ENCODE data around the gene RALGDS.
A peak's percentile ranks its signal among the peaks of the same experiment; 100 is the strongest.

The RALGDS gene

DNA sequence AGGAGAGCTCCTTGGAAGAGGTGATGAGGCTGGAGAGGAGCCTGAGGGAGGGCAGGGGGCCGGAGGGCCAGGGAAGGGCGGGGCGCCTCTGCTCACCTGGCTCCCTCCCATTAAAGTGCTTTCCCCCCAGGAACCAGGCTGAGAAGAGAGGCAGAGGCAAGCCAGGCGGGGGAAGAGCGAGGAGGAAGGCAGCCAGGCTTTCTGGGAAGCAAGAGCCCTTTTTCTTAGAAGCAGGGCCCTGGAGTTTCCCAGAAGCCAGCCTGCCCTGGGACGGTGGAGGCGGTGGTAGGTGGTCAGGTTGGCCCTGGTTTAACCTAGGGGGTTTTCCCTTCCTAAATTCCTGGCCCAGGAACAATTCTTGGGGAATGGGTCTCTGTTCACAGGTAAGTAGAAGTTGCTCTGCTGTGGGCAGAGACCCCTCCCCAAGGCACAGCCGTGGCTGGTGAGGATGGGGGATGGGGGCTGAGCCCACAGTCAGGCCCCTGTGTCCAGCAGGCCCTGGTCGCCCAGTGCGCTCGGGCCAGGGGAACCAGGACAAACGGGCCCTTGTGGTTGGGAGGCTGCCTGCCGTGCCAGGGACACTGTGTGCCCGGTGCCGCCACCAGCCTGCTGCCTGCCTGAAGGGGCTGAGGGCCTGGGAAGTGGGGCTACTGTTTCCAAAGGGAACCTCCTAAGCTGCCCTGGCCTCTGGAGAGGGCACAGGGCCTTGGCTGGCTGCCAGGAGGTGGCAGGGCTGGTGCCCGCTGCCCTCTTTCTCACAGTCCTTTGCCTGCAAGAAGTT, 16.6 kb upstream of the RALGDS start:
- no peak for DNase-seq (ENCODE audit: low read depth in 4 of 4, low spot score in 1 of 4)

DNA sequence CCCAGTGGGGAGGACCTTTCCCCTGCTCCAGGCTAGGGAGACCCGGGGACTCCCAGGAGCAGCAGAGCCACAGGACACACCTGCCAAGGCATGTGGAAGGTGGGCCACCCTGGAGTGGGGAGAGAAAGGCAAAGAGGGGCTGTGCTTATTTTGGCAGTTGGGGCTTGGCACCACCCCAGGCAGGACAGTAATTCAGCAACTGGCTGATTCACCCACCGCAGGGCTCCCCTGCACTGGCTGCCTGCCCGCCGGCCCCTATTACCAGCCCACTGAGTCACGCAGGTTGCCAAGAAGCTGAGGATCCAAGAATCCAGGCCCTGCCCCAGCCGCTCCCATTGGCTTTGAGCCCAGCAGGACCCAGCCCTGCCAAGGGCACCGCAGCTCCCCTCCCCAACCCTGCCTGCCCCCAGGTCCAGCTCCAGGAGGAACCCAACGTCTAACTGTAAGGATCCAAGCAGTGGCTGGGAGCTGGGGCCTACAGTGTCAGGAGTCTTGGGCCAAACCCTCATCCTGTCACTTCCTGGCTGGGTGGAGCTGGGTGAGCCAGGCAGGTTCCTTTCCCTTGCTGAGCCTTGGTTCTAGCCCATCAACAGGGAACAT, 14.2 kb upstream of the RALGDS start:
- peak in 1 of 4 experiments; percentile 55 for DNase-seq (ENCODE audit: low read depth in 4 of 4, low spot score in 1 of 4)

- no peak for DNase-seq (ENCODE audit: low read depth in 4 of 4, low spot score in 1 of 4)
These were observed 13.5 kb upstream of the RALGDS start for GRCh38 chr9:133134388-133135145.

DNA sequence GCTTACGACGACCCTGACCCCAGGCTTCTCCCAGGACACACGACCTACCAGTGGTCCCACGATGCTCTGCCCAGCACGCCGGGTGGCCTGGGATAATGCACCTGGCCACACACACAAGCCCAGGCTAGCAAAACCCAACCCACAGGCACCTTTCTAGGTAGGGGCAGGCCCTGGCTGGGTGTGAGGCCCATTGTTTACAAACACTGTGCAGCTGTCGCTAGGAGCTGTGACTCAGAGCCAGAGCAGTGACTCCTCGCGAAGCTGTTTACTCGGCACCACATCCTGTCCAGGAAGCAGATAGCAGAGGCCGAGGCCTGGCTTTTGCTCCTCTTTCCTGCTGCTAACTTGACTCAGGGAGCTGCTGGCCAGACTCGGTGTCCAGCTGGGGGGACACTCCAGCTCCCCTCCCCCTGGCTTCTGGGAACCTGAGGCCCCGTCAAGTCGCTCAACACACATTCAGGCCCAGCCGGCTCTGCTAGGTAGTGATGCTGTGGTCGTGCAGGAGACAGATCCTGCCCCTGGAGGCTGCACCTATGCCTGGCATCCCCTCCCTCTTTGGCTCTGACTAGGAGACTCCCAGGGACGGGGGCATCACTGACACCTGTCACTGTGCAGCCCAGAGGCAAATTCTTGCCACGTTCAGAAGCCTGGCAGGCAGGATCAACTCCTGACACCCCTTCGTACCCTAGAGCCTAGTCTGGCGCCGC, 12.8 kb upstream of the RALGDS start:
- peak in 3 of 4 experiments; percentile 67 to 75 (median 71) for DNase-seq (ENCODE audit: low read depth in 4 of 4, low spot score in 1 of 4)

DNA sequence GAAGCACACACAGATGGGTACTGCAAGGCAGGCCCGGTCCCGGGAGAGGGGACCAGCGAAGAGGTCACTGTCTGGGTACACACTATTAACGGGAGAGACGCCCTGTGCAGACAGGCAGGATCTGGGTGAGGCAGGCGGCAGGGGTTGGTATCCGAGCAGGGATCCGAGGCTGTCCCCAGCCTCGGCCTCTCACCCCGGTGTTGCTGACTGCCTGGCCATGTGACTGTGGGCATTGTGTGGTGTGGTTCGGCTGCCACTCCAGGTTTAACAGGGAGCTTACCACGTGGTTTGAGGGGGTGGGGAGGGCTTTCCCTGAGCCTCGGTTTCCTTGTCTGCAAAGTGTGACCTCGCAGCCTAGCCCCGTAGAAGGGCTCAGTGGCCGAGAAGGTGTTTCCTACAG, 11.1 kb upstream of the RALGDS start:
- DNase-seq (ENCODE audit: low read depth in 4 of 4, low spot score in 1 of 4): no peak

- DNase-seq (ENCODE audit: low read depth in 4 of 4, low spot score in 1 of 4): no peak
These were observed 10.5 kb upstream of the RALGDS start for GRCh38 chr9:133131506-133131905.

DNA sequence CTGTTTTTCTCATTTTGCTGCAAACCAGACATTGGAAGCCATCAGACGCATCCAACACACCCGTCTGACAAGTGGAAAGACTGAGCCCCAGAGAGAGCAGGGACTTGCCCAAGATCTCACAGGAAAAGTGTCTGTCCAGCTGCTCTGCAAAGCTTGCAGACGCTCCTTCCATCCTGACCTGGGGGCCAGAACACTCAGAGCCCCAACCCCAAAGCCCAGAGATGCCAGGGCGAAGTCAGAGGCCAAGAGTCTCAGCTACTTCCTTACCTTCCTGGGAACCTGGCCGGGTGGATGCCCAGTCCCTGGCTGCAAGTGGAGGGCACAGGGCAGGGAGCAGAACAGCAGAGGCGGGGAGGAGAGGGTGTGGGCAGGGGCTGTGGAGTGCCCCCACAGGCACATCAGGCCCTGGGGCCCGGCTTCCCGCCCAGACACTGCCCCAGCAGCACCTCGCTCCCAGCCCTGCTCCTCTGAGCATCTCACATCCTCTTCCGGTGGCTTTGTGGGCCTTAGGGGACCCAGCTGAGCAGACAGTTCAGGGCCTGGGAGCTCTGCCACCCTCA, 9.7 kb upstream of the RALGDS start:
- no peak for DNase-seq (ENCODE audit: low read depth in 4 of 4, low spot score in 1 of 4)

GRCh38 chr9:133129001-133129795, 8.2 kb upstream of the RALGDS start:
- no peak for DNase-seq (ENCODE audit: low read depth in 4 of 4, low spot score in 1 of 4)

- no peak for DNase-seq (ENCODE audit: low read depth in 4 of 4, low spot score in 1 of 4)
These were observed 7.1 kb upstream of the RALGDS start for GRCh38 chr9:133128152-133128551.

GRCh38 chr9:133127340-133127981, 6.4 kb upstream of the RALGDS start:
- DNase-seq (ENCODE audit: low read depth in 4 of 4, low spot score in 1 of 4): no peak

GRCh38 chr9:133126697-133127339, 5.8 kb upstream of the RALGDS start:
- DNase-seq (ENCODE audit: low read depth in 4 of 4, low spot score in 1 of 4): no peak

DNA sequence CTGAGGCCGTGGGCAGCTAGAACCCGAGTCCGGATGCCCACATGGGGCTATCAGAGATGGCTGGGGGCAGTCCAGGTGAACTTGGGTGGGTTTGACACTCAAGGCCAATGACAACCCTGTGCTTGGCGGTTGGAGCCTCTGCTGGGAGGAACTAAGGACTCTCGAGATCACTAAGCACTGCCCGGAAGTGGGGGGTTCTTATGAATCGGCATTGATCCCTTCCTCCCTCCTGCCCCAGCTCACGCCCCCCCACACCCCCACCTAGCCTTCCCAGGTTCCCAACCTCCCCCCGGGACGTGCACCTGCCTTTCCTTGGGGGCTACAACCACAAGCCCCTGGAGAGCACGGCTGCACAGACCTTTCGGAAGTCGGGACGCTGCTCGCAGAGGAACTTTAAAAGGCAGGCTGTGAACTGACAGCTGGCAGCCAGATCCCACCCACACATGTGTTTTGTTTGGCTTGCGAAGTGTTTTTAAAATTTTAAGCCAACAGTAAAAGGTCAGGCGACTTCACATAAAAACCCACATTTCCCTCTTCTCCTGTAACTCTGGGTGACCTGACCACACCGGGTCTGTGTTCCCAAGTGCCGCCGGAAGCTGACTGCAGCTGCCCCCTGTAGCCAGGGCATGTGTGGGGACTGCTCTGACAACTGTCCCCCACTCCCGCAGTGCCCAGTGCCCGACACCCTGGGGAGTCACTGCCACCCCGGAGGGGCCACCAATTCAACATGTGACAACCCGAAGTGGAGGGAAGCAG, 5.1 kb upstream of the RALGDS start:
- DNase-seq (ENCODE audit: low read depth in 4 of 4, low spot score in 1 of 4): no peak

DNA sequence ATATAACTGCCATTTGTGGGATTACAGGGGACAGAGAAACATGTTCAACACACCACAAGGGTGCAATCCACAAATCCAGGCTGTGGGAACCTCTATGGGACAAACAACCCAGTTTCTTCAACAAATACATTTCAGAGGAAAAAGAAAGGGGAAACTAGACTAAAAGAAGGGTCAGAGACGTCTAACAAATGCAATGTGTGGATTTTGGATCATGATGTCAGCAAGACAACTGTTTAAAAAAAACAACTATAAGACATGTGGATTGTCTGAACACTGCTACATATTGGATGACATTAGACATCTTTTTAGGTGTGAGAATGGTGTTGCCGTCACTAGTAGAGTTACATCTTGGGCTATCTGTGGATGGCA, 3.9 kb upstream of the RALGDS start:
- no peak for DNase-seq (ENCODE audit: low read depth in 4 of 4, low spot score in 1 of 4)

DNA sequence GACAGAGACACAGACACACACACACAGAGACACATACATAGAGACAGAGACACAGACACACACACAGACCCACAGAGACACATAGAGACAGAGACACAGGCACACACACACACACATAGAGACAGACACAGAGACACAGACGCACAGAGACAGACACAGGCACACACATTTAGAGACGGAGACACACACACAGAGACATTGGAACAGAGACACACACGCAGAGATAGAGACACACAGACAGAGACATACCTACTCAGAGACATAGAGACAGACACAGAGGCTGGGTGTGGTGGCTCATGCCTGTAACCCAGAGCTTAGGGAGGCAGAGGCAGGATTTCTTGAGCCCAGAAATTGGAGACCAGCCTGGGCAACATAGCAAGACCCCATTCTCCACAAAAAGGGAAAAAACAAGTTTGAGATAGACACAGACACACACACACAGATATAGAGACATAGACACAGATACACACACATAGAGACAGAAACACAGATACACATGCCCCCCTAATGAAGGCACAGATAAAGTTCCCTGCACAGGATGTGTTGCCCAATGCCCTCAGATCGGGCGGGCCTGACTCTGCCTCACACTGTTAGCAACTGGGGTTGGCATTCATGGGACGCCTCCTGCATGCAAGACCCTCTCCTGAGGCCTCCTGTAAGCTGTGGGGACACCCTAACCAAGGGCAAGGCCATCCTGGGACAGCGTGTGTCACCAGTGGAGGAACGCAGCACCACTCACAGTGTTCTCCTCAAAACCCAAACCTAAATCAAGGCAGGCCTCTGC, 3.3 kb upstream of the RALGDS start:
- DNase-seq (ENCODE audit: low read depth in 4 of 4, low spot score in 1 of 4): no peak

DNA sequence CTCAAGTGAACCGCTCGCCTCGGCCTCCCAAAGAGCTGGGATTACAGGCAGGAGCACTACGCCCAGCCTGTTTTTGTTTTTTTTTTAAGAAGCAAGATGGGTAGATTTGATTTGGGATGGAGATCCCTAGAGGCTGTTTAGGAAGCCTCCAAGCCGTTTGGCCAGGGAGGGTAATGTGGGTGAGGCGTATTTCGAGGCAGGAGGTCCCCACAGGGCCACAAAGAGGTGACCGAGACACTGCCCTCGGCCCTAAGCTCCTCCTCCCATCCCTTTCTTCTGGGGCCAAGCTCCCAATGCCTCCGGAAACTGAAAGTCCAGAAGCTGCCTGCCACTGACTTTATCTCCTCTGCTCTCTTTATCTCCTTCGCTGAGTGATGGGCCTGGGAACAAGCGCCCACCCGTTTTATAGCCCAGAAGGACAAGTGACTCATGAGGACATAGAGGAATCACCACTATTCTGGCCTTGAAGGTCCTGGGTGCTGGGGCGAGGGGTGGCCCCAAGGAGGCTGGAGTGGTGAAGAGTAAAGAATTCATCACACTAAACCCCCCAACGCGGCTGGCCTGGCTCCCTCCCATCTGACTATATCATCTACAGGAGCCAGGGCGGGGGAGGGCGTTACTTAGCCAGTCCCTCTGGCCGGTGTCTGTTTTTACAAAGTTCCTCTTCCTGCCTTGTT, 2.0 kb upstream of the RALGDS start:
- DNase-seq (ENCODE audit: low read depth in 4 of 4, low spot score in 1 of 4): no peak

DNA sequence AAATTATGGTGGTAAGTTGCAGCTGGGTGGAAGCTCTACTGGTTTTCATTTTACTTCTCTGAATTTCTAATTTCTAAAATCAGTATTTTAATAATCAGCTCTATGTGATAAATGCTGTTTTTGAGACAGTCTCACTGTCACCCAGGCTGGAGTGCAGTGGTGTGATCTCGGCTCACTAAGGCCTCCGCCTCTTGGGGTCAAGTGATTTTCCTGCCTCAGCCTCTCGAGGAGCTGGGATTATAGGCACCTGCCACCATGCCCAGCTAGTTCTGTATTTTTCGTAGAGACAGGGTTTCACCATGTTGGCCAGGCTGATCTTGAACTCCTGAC, 1.5 kb upstream of the RALGDS start:
- no peak for DNase-seq (ENCODE audit: low read depth in 4 of 4, low spot score in 1 of 4)

- no peak for DNase-seq (ENCODE audit: low read depth in 4 of 4, low spot score in 1 of 4)
These were observed 993 bp upstream of the RALGDS start for GRCh38 chr9:133121915-133122550.

Measured in stimulated activated CD4-positive, alpha-beta T cell treated with anti-CD3 and anti-CD28 coated beads, Interleukin-1b, Interleukin-23, amount 100 ng/mL, for 24 hours (primary cell).